ENCODE results near the gene CTSK.
"Not testable (repeated sequence)": the region's sequence is repeated elsewhere in the genome, so short reads cannot be mapped to it uniquely, and the experiment has no call there.

The CTSK gene

GRCh38 chr1:150808121-150808520 is at the start of gene CTSK:
Gene CTSK (minus strand): TSS chr1:150808260. CDS start chr1:150806805, 1,455 bp downstream.
- DNase-seq (ENCODE audit: low spot score) = no peak

- not testable (repeated sequence) for DNase-seq (ENCODE audit: low spot score)
Measured at GRCh38 chr1:150852734-150853133, 44.7 kb upstream of the CTSK start.

- not testable (repeated sequence) for DNase-seq (ENCODE audit: low spot score)
Measured at GRCh38 chr1:150850801-150851362, 42.8 kb upstream of the CTSK start.

GRCh38 chr1:150846473-150847146 is 38.5 kb upstream of the CTSK start:
- peak; percentile 32 for DNase-seq (ENCODE audit: low spot score)

GRCh38 chr1:150843474-150843873 is 35.4 kb upstream of the CTSK start:
- no peak for DNase-seq (ENCODE audit: low spot score)

- DNase-seq (ENCODE audit: low spot score) = no peak
Measured at GRCh38 chr1:150842964-150843363, 34.9 kb upstream of the CTSK start.

GRCh38 chr1:150842343-150842742 is 34.3 kb upstream of the CTSK start:
- DNase-seq (ENCODE audit: low spot score) = no peak

GRCh38 chr1:150841626-150842025 is 33.6 kb upstream of the CTSK start:
- DNase-seq (ENCODE audit: low spot score) = peak; percentile 53

GRCh38 chr1:150840850-150841249 is 32.8 kb upstream of the CTSK start:
- not testable (repeated sequence) for DNase-seq (ENCODE audit: low spot score)

GRCh38 chr1:150836129-150836773 is 28.2 kb upstream of the CTSK start:
- DNase-seq (ENCODE audit: low spot score) = no peak

GRCh38 chr1:150833961-150834360 is 25.9 kb upstream of the CTSK start:
- DNase-seq (ENCODE audit: low spot score) = not testable (repeated sequence)

GRCh38 chr1:150832597-150832996 is 24.5 kb upstream of the CTSK start:
- no peak for DNase-seq (ENCODE audit: low spot score)

GRCh38 chr1:150829751-150830150 is 21.7 kb upstream of the CTSK start:
- no peak for DNase-seq (ENCODE audit: low spot score)

- no peak for DNase-seq (ENCODE audit: low spot score)
Measured at GRCh38 chr1:150826299-150826698, 18.2 kb upstream of the CTSK start.

- DNase-seq (ENCODE audit: low spot score) = peak; percentile 9
Measured at GRCh38 chr1:150820730-150821512, 12.9 kb upstream of the CTSK start.

GRCh38 chr1:150815871-150816270 is 7.8 kb upstream of the CTSK start:
- no peak for DNase-seq (ENCODE audit: low spot score)

GRCh38 chr1:150813028-150813707 is 5.1 kb upstream of the CTSK start:
- peak; percentile 25 for DNase-seq (ENCODE audit: low spot score)

- DNase-seq (ENCODE audit: low spot score) = no peak
Measured at GRCh38 chr1:150810958-150811659, 3.0 kb upstream of the CTSK start.

GRCh38 chr1:150809651-150810050 is 1.6 kb upstream of the CTSK start:
- DNase-seq (ENCODE audit: low spot score) = no peak

GRCh38 chr1:150808846-150809245 is 786 bp upstream of the CTSK start:
- DNase-seq (ENCODE audit: low spot score) = no peak

GRCh38 chr1:150807249-150808023 is 624 bp downstream of the CTSK start:
- DNase-seq (ENCODE audit: low spot score) = no peak

Data from activated CD4-positive, alpha-beta T cell treated with anti-CD3 and anti-CD28 coated beads, Interleukin-2, Interleukin-4, amounts not matched to agents 100 ng/mL and 50 ng/mL, durations not matched to agents 16 hours and 8 hours (primary cell).